Ishikawa (cell line): ENCODE data around the gene XXYLT1.

Experiments
- CEBPB ChIP-seq: IDR thresholded peaks from 2 replicates; pipeline ENCODE4 v1.6.1; 2012
- CREB1 ChIP-seq: IDR thresholded peaks from 2 replicates; pipeline ENCODE4 v1.6.1; 2012; ENCODE audit warnings: low read depth
- EGR1 ChIP-seq: IDR thresholded peaks from 2 replicates; pipeline ENCODE4 v1.6.1; 2012
- EP300 ChIP-seq: IDR thresholded peaks from 2 replicates; pipeline ENCODE4 v1.6.1; 2012; ENCODE audit warnings: borderline replicate concordance
- FOXM1 ChIP-seq: IDR thresholded peaks from 2 replicates; pipeline ENCODE4 v1.6.1; 2012; ENCODE audit warnings: low read depth, borderline replicate concordance
- NFIC ChIP-seq: IDR thresholded peaks from 2 replicates; pipeline ENCODE4 v1.6.1; 2012
- RAD21 ChIP-seq: IDR thresholded peaks from 2 replicates; pipeline ENCODE4 v1.6.1; 2012; ENCODE audit warnings: low read depth
- REST ChIP-seq: IDR thresholded peaks from 2 replicates; pipeline ENCODE4 v1.6.1; 2012; ENCODE audit warnings: low read depth, mild to moderate bottlenecking
- TAF1 ChIP-seq: IDR thresholded peaks from 2 replicates; pipeline ENCODE4 v1.6.1; 2012; ENCODE audit warnings: low read depth, mild to moderate bottlenecking
- TCF12 ChIP-seq: IDR thresholded peaks from 2 replicates; pipeline ENCODE4 v1.6.1; 2012; ENCODE audit warnings: low read depth
- TEAD4 ChIP-seq: IDR thresholded peaks from 2 replicates; pipeline ENCODE4 v1.6.1; 2012
- YY1 ChIP-seq: IDR thresholded peaks from 2 replicates; pipeline ENCODE4 v1.6.1; 2012; ENCODE audit warnings: low read depth
- ZBTB7A ChIP-seq: IDR thresholded peaks from 2 replicates; pipeline ENCODE4 v1.6.1; 2012; ENCODE audit warnings: low read depth
- TF ChIP-seq, protein P1 (sequence below): IDR thresholded peaks from 2 replicates; pipeline ENCODE4 v1.6.1; 2012
- TF ChIP-seq, protein P2 (sequence below): IDR thresholded peaks from 2 replicates; pipeline ENCODE4 v1.6.1; 2012

The XXYLT1 gene

GRCh38 chr3:195106418-195106906 lies 164.5 kb downstream of the XXYLT1 start:
- TF ChIP-seq ZBTB7A: peak; percentile 96
- TF ChIP-seq RAD21: peak; percentile 98
- TF ChIP-seq, protein P1, sequence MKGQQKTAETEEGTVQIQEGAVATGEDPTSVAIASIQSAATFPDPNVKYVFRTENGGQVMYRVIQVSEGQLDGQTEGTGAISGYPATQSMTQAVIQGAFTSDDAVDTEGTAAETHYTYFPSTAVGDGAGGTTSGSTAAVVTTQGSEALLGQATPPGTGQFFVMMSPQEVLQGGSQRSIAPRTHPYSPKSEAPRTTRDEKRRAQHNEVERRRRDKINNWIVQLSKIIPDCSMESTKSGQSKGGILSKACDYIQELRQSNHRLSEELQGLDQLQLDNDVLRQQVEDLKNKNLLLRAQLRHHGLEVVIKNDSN: 0 out of 2 replicates have a peak, but pooled peaks have one; percentile 2
- TF ChIP-seq TCF12: 0 out of 2 replicates have a peak, but pooled peaks have one; percentile 28
- no peak for TF ChIP-seq NFIC
- TF ChIP-seq TAF1: no peak
- TF ChIP-seq YY1: no peak
- no peak for TF ChIP-seq CREB1
- TF ChIP-seq EGR1: no peak
- TF ChIP-seq TEAD4: peak; percentile 19; the same call in 1 of the 2 replicates
- TF ChIP-seq FOXM1: no peak
- TF ChIP-seq, protein P2, sequence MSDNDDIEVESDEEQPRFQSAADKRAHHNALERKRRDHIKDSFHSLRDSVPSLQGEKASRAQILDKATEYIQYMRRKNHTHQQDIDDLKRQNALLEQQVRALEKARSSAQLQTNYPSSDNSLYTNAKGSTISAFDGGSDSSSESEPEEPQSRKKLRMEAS: peak; percentile 57; the same call in 1 of the 2 replicates
- TF ChIP-seq REST: no peak
- TF ChIP-seq CEBPB: no peak
- TF ChIP-seq EP300: no peak; the same call in 1 of the 2 replicates

- TF ChIP-seq CEBPB: no peak
Observed at GRCh38 chr3:195105841-195106417, 165.0 kb downstream of the XXYLT1 start.

GRCh38 chr3:195105389-195105788 lies 165.6 kb downstream of the XXYLT1 start:
- no peak for TF ChIP-seq RAD21
- no peak for TF ChIP-seq NFIC
- no peak for TF ChIP-seq FOXM1
- TF ChIP-seq EGR1: no peak
- TF ChIP-seq YY1: no peak
- TF ChIP-seq, protein P2: no peak
- TF ChIP-seq, protein P1: no peak
- TF ChIP-seq CEBPB: no peak
- no peak for TF ChIP-seq TAF1
- no peak for TF ChIP-seq REST
- TF ChIP-seq TCF12: no peak
- no peak for TF ChIP-seq CREB1
- no peak for TF ChIP-seq TEAD4

GRCh38 chr3:195104340-195104739 lies 166.6 kb downstream of the XXYLT1 start:
- TF ChIP-seq CEBPB (no peak), TAF1 (no peak), NFIC (no peak)
- TF ChIP-seq, protein P2: no peak

DNA sequence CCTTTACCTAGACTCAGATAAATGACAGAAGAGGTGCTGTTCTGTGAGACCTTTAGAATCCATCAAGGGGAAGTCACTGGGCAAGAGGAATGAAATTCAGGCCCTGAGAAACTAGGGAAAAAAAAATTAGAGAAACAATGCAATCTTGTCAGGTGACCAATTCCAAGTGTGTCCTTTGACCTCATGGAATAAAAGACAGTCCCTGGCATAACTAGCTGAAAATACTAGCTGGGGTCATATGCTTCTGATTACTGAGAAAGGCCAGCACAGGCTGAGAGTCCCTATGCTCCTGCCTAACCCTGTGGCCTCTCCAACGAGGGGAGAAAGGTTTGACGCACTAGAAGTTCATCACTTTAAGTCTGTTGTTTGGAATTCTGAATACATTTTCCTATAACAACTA lies 167.3 kb downstream of the XXYLT1 start:
- no peak for TF ChIP-seq TAF1
- TF ChIP-seq EGR1: no peak
- TF ChIP-seq EP300: no peak
- TF ChIP-seq, protein P1: 0 out of 2 replicates have a peak, but pooled peaks have one; percentile 25
